Stimulated activated naive CD8-positive, alpha-beta T cell treated with anti-CD3 and anti-CD28 coated beads, Interleukin-15, amount 100 ng/mL, for 72 hours (primary cell): ENCODE results near the gene WASL.

Experiments used
- ATAC-seq: fragments of 150-1000 bp; cut with Tn5 transposase; 2 replicates; pipeline ENCODE4 v1.10.0; 2021; ENCODE audit warnings: mild to moderate bottlenecking, moderate library complexity
- DNase-seq, 2 donors: peaks; one replicate each; pipeline ENCODE4 v3.0.0; 2021 to 2022
- H3K27ac Mint-ChIP-seq, 2 donors: one replicate each; pipeline ENCODE4 v1.8.0; 2022; ENCODE audit warnings: mild to moderate bottlenecking in 2 of 2, mixed read lengths in 2 of 2, moderate library complexity in 2 of 2
- H3K27me3 Mint-ChIP-seq: one replicate; pipeline ENCODE4 v1.8.0; 2022; ENCODE audit warnings: mixed read lengths
- H3K4me1 Mint-ChIP-seq: one replicate; pipeline ENCODE4 v1.8.0; 2022; ENCODE audit warnings: mild to moderate bottlenecking, mixed read lengths
- H3K4me3 Mint-ChIP-seq, 2 donors: one replicate each; pipeline ENCODE4 v1.8.0; 2022; ENCODE audit warnings: mild to moderate bottlenecking in 2 of 2, mixed read lengths in 2 of 2, moderate library complexity in 1 of 2
- H3K9me3 Mint-ChIP-seq, 2 donors: one replicate each; pipeline ENCODE4 v1.8.0; 2022; ENCODE audit warnings: mixed read lengths in 2 of 2

The WASL gene

DNA sequence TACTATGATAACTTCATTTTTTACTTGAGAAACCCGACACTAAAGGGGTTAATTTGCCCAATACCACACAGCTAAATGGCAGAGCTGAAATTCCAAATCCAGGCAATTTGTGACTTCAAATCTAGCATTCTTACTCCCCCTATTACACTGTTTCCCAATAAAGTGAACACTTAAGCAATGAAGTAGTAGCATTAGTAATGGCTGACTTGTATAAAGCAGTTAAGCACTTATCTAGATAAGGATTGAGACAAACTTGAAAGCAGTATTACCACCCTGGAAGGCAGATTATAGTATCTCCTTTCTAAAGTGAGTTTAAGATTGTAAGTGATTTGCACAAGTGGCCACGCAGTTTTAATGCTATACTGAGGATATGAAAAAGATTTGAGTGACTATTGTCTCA is 39.3 kb downstream of the WASL start:
- H3K4me3 Mint-ChIP-seq: no peak overlapping the region
- H3K9me3 Mint-ChIP-seq: no peaks in the 10 kb centered on the region
- DNase-seq (no peak), ATAC-seq (no peak)
- peaks cover 43% of the 10 kb centered on the region for H3K4me1 Mint-ChIP-seq
- H3K27me3 Mint-ChIP-seq: no peaks in the 10 kb centered on the region
- no peak overlapping the region for H3K27ac Mint-ChIP-seq

DNA sequence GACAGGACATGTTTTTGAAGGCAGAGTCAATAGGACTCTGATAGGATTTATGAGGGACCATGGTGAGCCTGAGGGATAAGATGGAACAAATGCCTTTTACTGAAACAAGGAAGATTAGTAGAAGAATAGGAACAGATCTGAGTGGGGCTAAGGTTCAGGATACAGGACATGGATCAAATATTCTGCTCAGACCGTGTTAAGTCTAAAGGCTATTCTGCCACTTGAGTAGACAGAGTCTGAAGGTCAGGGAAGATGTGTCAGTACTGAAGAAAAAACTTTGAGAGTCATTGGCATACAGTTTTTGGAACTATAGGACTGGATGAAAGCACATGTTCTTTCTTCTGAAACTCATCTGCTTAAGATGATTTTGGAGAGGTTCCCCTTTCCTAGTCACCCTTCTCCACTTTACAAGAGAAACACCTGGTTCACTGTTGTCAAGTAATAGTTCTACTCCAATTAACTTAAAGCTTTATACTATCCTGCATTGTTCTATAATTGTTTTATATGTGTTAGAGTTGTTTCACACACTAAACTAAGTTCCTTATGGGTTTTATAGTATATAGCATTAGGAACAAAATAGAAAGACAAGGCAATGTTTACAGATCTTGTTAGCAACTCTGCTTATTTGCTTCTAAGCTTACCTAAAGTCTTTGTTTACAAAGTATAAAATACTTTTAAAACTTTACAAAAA is 43.4 kb downstream of the WASL start:
- H3K27ac Mint-ChIP-seq: no peak overlapping the region
- H3K4me1 Mint-ChIP-seq: peaks cover 1% of the 10 kb centered on the region
- no peaks in the 10 kb centered on the region for H3K9me3 Mint-ChIP-seq
- ATAC-seq (no peak), DNase-seq (no peak)
- no peak overlapping the region for H3K4me3 Mint-ChIP-seq
- no peaks in the 10 kb centered on the region for H3K27me3 Mint-ChIP-seq

DNA sequence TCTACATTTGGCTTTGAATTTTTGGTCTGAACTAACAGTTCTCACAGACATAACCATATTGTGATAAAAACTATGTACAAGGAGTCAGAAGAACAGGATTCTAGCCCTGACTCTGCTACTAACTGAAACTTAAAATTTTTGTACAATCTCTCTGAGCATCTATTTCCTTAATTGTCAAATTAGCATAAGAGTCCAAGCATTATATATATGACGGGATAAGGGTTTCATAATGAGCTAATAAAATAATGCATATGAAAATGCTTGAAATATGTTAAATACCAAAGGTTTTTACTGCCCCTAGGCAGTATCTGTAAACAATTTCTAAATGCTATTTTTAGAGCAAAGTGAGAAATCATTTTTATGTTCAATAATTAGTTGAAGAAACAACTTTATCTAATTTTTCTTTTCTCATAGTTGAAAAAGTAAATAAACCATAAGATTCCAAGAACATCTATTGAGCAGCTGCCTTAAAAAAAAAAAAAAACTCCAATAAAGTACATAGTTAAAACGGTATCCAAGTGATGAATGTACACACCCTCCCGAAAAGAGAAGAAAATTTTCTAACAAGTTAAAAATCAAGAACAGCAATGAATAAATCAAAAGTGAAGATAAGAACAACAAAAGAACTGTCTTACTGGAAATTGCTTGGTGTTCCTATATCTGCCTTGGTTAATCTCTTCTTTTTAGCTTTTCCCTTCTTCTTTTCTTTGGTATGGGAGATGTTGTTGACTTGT is 52.7 kb downstream of the WASL start:
- Mint-ChIP-seq H3K27me3 (no peaks in the 10 kb centered on the region), H3K9me3 (no peaks in the 10 kb centered on the region), H3K27ac (no peak overlapping the region), H3K4me3 (no peak overlapping the region), H3K4me1 (no peaks in the 10 kb centered on the region)
- ATAC-seq (no peak), DNase-seq (no peak)

DNA sequence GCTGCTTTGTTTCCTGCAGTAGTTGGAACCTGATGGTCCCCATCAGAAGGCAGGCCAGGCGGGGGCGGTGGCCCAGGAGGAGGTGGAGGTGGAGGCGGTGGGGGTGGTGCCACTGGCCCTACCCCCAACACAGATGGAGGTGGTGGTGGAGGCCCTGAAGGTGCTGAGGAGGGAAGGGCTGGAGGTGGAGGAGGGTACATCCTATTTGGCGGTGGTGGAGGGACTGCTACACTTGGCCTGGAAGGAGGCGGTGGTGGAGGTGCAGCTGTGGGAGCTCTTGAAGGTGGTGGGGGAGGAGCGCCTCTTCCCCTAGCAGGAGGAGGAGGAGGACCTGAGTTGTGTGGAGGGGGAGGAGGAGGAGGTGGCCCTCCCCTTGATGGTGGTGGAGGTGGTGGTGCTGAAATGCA is 56.3 kb downstream of the WASL start:
- Mint-ChIP-seq H3K27ac (no peak overlapping the region), H3K9me3 (no peaks in the 10 kb centered on the region), H3K27me3 (no peaks in the 10 kb centered on the region), H3K4me3 (no peak overlapping the region), H3K4me1 (no peaks in the 10 kb centered on the region)
- ATAC-seq (no peak), DNase-seq (no peak)

DNA sequence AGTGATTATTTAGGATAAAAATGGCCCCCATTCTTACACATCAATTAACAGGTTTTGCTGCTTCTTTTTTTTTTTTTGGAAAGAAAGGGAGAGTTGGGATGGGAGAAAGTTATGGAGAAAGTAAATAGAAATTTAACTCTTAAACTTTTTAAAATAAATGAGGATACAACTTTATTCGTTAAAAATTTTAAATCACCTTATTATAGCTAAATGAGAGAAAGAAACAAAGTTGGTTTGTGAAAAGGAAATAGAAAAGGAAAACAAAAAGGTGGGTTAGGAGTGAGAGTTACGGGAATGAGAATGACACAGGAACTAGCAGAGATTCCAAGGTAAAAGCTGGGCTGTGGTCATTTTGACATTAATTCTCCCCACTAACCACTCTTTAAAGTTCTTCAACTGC is 58.3 kb downstream of the WASL start:
- Mint-ChIP-seq H3K27ac (no peak overlapping the region), H3K4me3 (no peak overlapping the region), H3K9me3 (no peaks in the 10 kb centered on the region)

DNA sequence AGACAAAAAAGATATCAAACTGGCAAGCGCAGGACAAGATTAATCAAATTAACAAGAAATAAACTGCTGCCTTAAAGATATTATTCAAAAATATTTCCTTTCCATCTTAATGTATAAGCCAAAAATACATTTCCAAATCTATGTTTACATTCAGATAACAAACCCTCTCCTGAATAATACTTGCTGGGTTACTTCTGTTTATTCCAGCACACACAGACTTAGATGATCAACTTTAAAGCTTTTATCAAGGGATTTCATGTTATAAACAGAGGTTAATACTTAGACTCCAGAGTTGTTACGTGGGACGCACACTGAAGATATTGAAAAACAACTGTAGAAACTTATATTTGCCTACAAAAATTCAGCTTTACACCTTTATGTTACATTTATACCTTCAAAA is 59.6 kb downstream of the WASL start:
- H3K4me1 Mint-ChIP-seq: no peaks in the 10 kb centered on the region
- no peak for DNase-seq
- no peaks in the 10 kb centered on the region for H3K9me3 Mint-ChIP-seq
- H3K4me3 Mint-ChIP-seq: no peak overlapping the region
- no peak for ATAC-seq
- no peak overlapping the region for H3K27ac Mint-ChIP-seq
- H3K27me3 Mint-ChIP-seq: no peaks in the 10 kb centered on the region

More for the DNA sequence above, 58.3 kb downstream of the WASL start:
- ATAC-seq (no peak), DNase-seq (no peak)
- Mint-ChIP-seq H3K4me1 (no peaks in the 10 kb centered on the region), H3K27me3 (no peaks in the 10 kb centered on the region)

DNA sequence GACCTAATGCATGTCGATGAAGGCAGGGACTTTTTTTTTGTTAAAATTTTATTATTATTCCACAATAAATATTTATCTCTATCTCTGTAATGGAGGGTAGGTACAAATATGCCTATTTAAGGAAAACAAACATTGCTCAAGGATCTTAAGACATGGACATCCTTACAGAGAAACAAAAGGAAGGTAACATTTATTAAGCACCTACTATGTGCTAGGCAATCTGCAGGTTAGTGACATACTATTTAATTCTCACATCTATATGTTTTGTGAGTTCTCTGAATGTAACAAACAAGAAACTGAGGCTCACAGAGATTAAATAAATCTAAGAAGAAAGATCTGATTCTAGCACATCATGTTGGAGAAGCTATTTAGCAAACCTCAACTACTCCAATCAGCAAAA is 61.1 kb downstream of the WASL start:
- Mint-ChIP-seq H3K4me1 (no peaks in the 10 kb centered on the region), H3K27ac (no peak overlapping the region), H3K9me3 (no peaks in the 10 kb centered on the region), H3K4me3 (no peak overlapping the region), H3K27me3 (no peaks in the 10 kb centered on the region)
- ATAC-seq (no peak), DNase-seq (no peak)

DNA sequence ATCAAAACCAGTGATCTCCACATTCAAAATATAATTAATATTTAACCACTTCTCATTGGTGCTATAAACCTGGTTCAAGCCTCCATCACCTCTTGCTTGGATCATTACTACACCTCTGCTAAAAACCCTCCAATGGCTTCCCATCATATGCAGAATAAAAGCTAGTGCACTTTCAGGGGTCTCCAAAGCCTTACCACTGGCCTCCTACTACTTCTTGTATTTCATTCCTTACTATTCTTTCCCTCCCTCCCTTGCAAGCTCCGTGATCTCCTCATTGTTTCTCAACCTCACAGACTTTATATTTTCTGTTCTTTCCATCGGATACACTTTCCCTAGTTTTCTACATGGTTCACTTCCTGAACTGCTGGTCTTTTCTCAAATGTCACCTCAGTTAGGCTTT is 61.6 kb downstream of the WASL start:
- H3K27ac Mint-ChIP-seq: no peak overlapping the region
- H3K4me1 Mint-ChIP-seq: no peaks in the 10 kb centered on the region
- no peaks in the 10 kb centered on the region for H3K9me3 Mint-ChIP-seq
- no peak overlapping the region for H3K4me3 Mint-ChIP-seq
- no peak for DNase-seq
- no peaks in the 10 kb centered on the region for H3K27me3 Mint-ChIP-seq
- no peak for ATAC-seq

DNA sequence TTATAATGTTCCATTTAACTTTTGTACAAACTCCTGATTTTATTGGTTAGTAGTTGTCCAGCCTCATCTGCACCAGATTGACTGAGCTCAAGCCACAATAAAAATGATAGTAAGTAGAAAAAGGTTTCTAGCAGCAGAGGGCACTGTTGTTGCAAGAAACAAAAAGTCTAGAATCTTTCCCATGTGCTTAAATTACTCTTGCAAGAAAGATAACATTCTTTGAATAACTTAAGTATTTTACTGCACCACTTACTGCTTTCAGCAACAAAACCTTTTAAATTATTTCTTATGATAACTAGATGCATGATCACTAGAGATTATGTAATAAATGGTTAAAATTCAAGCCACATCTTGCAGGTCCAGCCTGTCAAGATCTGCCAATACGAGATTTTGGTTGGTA is 66.1 kb downstream of the WASL start:
- Mint-ChIP-seq H3K27ac (no peak overlapping the region), H3K4me3 (no peak overlapping the region), H3K4me1 (no peaks in the 10 kb centered on the region), H3K9me3 (no peaks in the 10 kb centered on the region), H3K27me3 (no peaks in the 10 kb centered on the region)
- ATAC-seq: no peak
- DNase-seq: peak in 1 of 2 donors; percentile 15

DNA sequence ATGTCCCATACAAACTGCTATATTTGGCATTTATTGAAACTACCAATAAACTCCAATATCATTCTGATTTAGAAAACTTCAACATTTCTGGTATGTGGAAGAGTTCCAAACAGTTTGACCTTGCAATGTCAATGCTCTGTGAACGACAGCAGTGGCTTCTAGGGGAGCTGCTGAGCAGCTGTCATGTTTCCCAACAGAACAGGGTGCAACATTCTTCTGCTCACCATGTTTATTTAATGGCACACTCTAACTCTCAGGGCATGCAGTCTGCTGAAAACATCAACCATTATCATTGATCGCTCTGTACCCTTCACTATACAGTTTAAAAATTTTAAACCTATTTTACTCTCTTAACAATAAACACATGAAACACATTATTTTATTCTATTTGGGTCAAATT is 67.2 kb downstream of the WASL start:
- Mint-ChIP-seq H3K27ac (peak overlapping the region in 1 of 2 donors; percentile 9), H3K4me3 (no peak overlapping the region), H3K9me3 (no peaks in the 10 kb centered on the region), H3K4me1 (no peaks in the 10 kb centered on the region), H3K27me3 (no peaks in the 10 kb centered on the region)
- ATAC-seq: no peak
- no peak for DNase-seq

DNA sequence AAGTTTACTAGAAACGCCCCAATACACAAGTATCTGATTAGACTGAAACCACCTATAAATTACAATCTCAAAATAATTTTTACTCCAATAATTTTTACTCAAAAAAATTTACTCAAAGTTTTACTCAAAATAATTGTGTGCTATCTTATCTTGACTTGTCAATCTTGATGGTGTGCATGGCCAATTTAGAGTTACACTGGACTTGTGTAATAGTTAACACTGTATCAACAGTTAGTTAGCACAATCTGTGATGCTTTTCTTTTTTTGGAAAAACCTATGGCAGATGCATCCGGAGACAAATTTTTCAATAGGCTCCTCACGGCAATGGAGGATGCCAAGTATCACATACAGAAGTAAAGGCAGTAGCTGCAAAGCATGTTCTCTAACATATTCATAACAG is 68.2 kb downstream of the WASL start:
- no peak overlapping the region for H3K27ac Mint-ChIP-seq
- no peak for DNase-seq
- ATAC-seq: no peak
- no peaks in the 10 kb centered on the region for H3K9me3 Mint-ChIP-seq
- H3K4me1 Mint-ChIP-seq: no peaks in the 10 kb centered on the region
- H3K4me3 Mint-ChIP-seq: no peak overlapping the region
- no peaks in the 10 kb centered on the region for H3K27me3 Mint-ChIP-seq

DNA sequence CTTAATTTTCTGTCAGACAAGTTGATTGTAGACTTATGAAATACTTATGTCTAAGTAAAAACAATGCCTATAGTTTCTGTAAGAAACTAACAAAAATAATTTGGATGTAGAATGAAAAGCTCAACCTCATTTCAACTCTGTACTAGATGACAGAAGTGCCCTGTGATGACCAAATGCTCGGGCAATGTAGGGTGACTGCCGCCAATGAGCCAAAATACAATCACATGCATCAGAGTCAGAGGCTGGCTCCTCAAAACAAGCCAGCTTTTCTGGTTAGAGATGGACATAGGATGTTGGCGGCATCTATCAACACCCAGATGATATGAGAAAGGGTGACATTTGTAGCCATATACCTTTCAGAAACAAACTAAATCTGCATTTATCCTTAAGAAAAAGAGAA is 69.2 kb downstream of the WASL start:
- Mint-ChIP-seq H3K27ac (no peak overlapping the region), H3K4me1 (no peaks in the 10 kb centered on the region), H3K27me3 (no peaks in the 10 kb centered on the region), H3K9me3 (no peaks in the 10 kb centered on the region), H3K4me3 (no peak overlapping the region)
- no peak for DNase-seq
- ATAC-seq: no peak

DNA sequence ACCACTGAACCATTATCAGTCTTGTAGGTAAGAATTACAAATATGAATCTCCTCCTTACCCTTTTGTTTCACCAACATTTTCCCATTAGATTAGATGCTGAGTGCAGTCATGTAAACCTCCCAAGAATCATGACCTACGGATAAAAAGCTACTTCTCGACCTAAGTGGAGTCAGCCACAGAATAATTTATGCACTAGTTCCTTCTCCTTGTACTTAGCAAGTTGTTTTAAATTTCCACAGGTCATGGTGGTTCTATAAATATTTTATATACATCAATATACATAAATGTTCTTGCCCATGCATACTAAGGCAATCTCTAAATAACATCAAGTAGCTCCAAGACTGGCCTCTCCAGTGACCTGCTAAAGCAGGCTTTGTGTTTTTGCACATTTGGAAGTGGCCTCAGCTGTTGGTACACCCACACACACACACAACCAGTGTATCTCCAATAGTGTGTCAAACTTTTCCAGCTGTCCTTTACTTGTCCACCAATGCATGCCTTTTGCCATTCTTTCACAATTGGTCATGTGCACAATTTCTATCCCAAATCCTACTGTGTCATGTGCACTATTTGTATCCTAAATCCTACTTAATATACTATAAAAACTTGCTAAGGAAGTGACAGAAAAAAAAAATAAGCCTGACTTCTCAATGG is 71.6 kb downstream of the WASL start:
- Mint-ChIP-seq H3K27ac (no peak overlapping the region), H3K4me3 (no peak overlapping the region), H3K4me1 (no peaks in the 10 kb centered on the region), H3K27me3 (no peaks in the 10 kb centered on the region), H3K9me3 (no peaks in the 10 kb centered on the region)
- ATAC-seq: no peak
- no peak for DNase-seq

DNA sequence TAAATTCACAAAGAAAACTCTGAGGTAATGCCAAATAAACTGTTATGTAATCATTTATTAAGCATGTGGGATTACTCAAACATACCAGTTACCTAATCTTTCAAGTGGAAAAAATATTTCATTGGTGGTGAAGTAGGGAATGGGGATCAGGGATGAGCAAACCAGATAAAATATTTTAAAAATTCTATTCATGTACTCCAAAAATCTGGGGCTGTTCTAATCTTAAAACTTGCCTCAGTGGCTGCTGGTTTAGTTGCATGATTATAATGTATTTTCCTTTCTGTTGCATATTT is 73.7 kb downstream of the WASL start:
- Mint-ChIP-seq H3K4me1 (no peaks in the 10 kb centered on the region), H3K9me3 (no peaks in the 10 kb centered on the region), H3K27ac (no peak overlapping the region), H3K4me3 (no peak overlapping the region), H3K27me3 (no peaks in the 10 kb centered on the region)
- DNase-seq: no peak
- ATAC-seq: no peak

DNA sequence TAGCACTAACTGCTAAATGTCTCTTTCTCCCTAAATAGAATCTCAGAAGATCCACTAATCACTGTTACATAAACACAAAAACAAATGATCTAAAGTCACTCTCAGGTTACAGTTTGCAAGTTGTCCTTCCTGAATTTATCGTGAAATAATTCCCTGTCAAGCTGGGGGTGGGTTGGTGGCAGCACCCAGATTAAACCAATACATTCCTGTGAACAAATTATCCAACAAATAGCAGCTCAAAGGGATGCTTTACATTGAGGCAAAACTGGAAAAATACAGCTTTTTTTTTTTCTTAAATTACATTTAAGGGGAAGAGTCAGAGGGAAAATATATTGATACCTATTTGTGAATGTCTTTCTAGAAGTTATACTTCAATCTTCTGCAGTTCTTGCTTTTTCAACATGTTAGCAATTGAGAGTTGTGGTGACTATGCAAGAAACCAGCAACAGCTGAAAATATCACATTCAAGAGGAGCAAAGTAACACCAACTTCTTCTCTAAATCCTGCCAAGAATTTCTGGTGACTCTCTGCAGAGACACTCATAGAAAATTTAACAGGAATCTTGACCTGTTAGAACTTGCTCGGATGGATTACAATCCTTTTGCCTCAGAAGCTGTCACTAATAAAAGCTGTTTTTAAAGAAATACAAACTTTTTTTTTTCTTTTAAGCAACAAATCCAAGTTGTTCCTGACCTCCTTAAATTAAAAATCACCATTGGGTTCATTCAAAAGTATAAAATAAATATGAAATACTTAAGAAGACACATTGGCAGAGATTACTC is 74.2 kb downstream of the WASL start:
- Mint-ChIP-seq H3K27me3 (no peaks in the 10 kb centered on the region), H3K4me3 (no peak overlapping the region), H3K27ac (no peak overlapping the region), H3K4me1 (no peaks in the 10 kb centered on the region), H3K9me3 (no peaks in the 10 kb centered on the region)
- no peak for ATAC-seq
- DNase-seq: no peak
